Calu3 (cell line): ENCODE results near the gene ZNF75A. TPM values are rescaled to one million over a fixed set of nuclear protein-coding genes. Genes with fewer than 3 reads are reported as not detected.
A peak's percentile ranks its signal among the peaks of the same experiment; 100 is the strongest.

Experiments
- Bru-seq: library from RNA; stranded (reverse); fragments of 400-500 nt; gene quantifications from one replicate; lab custom pipeline; 2021; lab: Mats Ljungman, UMichigan
- BruChase-seq, 2 experiments: library from RNA; stranded (reverse); fragments of 400-500 nt; gene quantifications; one replicate each; lab custom pipeline; 2021; lab: Mats Ljungman, UMichigan
- BruUV-seq: library from RNA; stranded (reverse); fragments of 400-500 nt; replicated peaks from 2 replicates; lab custom pipeline; 2021; lab: Mats Ljungman, UMichigan
- CTCF ChIA-PET: fragments of 300-600 bp; sonication (Branson Sonifier 250); formaldehyde crosslinking; loops from one replicate; lab custom pipeline; 2022; ENCODE audit warnings: antibody characterized with exemption; lab: Charles Lee
- DNase-seq: peaks from one replicate; pipeline ENCODE4 v3.0.0; 2022
- H3K27ac Mint-ChIP-seq: one replicate; pipeline ENCODE4 v1.8.0; 2022; ENCODE audit warnings: mixed read lengths; ENCODE audit not compliant: unreplicated experiment
- H3K27me3 Mint-ChIP-seq: one replicate; pipeline ENCODE4 v1.8.0; 2022; ENCODE audit warnings: mixed read lengths; ENCODE audit not compliant: unreplicated experiment
- H3K36me3 Mint-ChIP-seq: one replicate; pipeline ENCODE4 v1.8.0; 2022; ENCODE audit warnings: mild to moderate bottlenecking, moderate library complexity, mixed read lengths; ENCODE audit not compliant: insufficient read depth, unreplicated experiment
- H3K4me1 Mint-ChIP-seq: one replicate; pipeline ENCODE4 v1.8.0; 2022; ENCODE audit warnings: mild to moderate bottlenecking, low read depth, mixed read lengths; ENCODE audit not compliant: unreplicated experiment
- H3K4me3 Mint-ChIP-seq: one replicate; pipeline ENCODE4 v1.8.0; 2022; ENCODE audit warnings: mild to moderate bottlenecking, low read depth, moderate library complexity, mixed read lengths; ENCODE audit not compliant: unreplicated experiment
- H3K9me3 Mint-ChIP-seq: one replicate; pipeline ENCODE4 v1.8.0; 2022; ENCODE audit warnings: low read depth, mixed read lengths; ENCODE audit not compliant: unreplicated experiment
- CTCF ChIP-seq: fragments of 200-600 bp; IDR thresholded peaks from one replicate; pipeline ENCODE4 v1.8.0; 2022; ENCODE audit warnings: antibody characterized with exemption; ENCODE audit not compliant: unreplicated experiment
- intact Hi-C: fragments of 100-400 bp; cut with micrococcal nuclease; formaldehyde crosslinking; loops from one replicate; pipeline ENCODE4 v1.10.0; 2022; ENCODE audit not compliant: unreplicated experiment
- long read RNA-seq: library from polyadenylated mRNA; stranded (forward); transcript quantifications from one replicate; pipeline ENCODE4 v2.0.0, GENCODE V29; 2022
- total RNA-seq: library from RNA; stranded (reverse); gene quantifications from 2 replicates; pipeline ENCODE4 v1.2.3, GENCODE V29; 2022

The ZNF75A gene
- total RNA-seq (46.8 and 50.5 TPM in 2 replicates), Bru-seq, nascent RNA (percentile 89 among the genes with signal in this experiment), BruChase-seq, experiment 1, labeled RNA remaining after a 6-hour chase (percentile 88 among the genes with signal in this experiment), BruChase-seq, experiment 2, labeled RNA remaining after a 2-hour chase (percentile 90 among the genes with signal in this experiment)
- long read RNA-seq, partial matches to known transcripts, result 3 of 21 reads
- long read RNA-seq, other reads (novel, unspliced or antisense), result 17 of 21 reads

GRCh38 chr16:3305109-3306068, at the start of gene ZNF75A, which contains the start of gene TIGD7:
Gene ZNF75A, plus strand, starts transcription at chr16:3305497. Its CDS starts 2,932 bp downstream, at chr16:3308429.
Gene TIGD7, minus strand, starts transcription at chr16:3305430. Its CDS starts 4,816 bp downstream, at chr16:3300614.
- Mint-ChIP-seq H3K4me3 (peak within 1 kb of the TSS; percentile 68), H3K27me3 (no peaks in the 10 kb centered on the region), H3K36me3 (peaks cover 76% of the 10 kb centered on the region), H3K4me1 (no peaks in the 10 kb centered on the region), H3K9me3 (peaks cover 14% of the 10 kb centered on the region), H3K27ac (peak within 1 kb of the TSS; percentile 54)
- CTCF ChIA-PET, result interaction anchor here (0.6 kb wide), 1 partner anchor 11 kb away, joined by 3 read pairs; no protein-coding TSS in a partner anchor
- no TSS peak for BruUV-seq
- no peak for TF ChIP-seq CTCF
- DNase-seq, result peak; percentile 88
- intact Hi-C loops, result no loop called here

- H3K4me3 Mint-ChIP-seq, result no peak within 1 kb of the TSS
- H3K27me3 Mint-ChIP-seq, result peaks cover 36% of the 10 kb centered on the region
- intact Hi-C loops, result no loop called here
- H3K4me1 Mint-ChIP-seq, result no peaks in the 10 kb centered on the region
- TF ChIP-seq CTCF, result no peak
- H3K9me3 Mint-ChIP-seq, result no peaks in the 10 kb centered on the region
- CTCF ChIA-PET, result no interaction called here
- BruUV-seq, result no TSS peak
- no peaks in the 10 kb centered on the region for H3K36me3 Mint-ChIP-seq
- no peak within 1 kb of the TSS for H3K27ac Mint-ChIP-seq
- DNase-seq, result no peak
Observed at GRCh38 chr16:3256146-3256865, 49.0 kb upstream of the ZNF75A start, which contains the start of gene MEFV. Gene MEFV, minus strand, starts transcription at chr16:3256633. Its CDS starts 46 bp downstream, at chr16:3256587.

GRCh38 chr16:3256866-3257465, 48.3 kb upstream of the ZNF75A start:
- Mint-ChIP-seq H3K27me3 (peaks cover 36% of the 10 kb centered on the region), H3K27ac (no peak overlapping the region), H3K4me3 (no peak overlapping the region), H3K4me1 (no peaks in the 10 kb centered on the region), H3K9me3 (no peaks in the 10 kb centered on the region), H3K36me3 (no peaks in the 10 kb centered on the region)
- no TSS peak for BruUV-seq
- intact Hi-C loops, result no loop called here
- DNase-seq, result no peak
- no peak for TF ChIP-seq CTCF
- CTCF ChIA-PET, result interaction anchor here (0.5 to 1.3 kb wide), 2 partner anchors 10 to 19 kb away, joined by 3 to 5 read pairs; no protein-coding TSS in a partner anchor
